Measurements from ENCODE around the gene NHP2. TPM values are rescaled to one million over a fixed set of nuclear protein-coding genes. Genes with fewer than 3 reads are reported as not detected.

NHP2 gene
- total RNA-seq, 1 donor from 2014 or later, result 175 TPM

DNA sequence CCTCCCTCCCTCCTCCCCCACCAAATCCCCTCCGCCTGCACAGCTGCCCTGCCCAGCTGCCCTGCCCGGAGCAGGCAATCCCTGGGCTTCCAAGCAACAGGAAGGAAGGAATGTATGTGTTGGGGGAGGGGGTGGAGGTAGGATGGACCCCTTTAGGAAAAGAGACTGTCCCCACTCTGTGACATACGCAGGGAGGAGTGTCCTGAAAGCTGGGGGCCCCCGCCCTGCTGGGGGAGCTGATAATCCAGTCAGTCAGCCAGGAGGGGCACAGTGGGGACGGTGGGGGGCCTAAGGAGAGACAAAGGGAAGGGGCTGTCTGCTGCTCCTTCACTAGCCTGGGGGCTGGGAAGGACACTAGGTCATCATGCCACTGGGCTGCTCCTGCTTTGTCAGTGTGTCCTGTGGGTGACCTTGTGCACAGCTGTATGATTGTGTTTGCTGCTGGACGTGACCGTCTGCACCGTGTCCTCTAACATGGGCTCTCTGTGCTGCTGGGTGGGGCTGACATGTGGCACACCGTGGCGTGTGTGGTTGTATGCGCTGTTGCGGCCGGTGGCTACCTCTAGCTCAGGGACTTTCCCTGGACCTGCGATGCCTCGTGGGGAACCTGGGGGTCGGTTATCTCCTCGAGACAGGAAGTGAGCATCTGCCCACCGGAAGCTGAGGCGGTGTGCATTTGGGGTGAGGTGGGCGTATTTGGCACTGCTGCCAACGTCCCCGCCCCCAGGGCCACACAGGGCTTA lies 37.4 kb downstream of the NHP2 start:
- peaks cover 77% of the 10 kb centered on the region for H3K4me1 Mint-ChIP-seq
- H3K27me3 Mint-ChIP-seq, result no peaks in the 10 kb centered on the region
- ChIA-PET CTCF (interaction anchor here (1.0 to 1.3 kb wide), 2 partner anchors 10 to 40 kb away, joined by 5 read pairs; no protein-coding TSS in a partner anchor), POLR2A (interaction anchor here (0.6 to 4.3 kb wide), 6 partner anchors 14 to 1694 kb away, joined by 3 to 28 read pairs (median 8); partner anchors contain the start of genes HNRNPAB, NHP2 and RMND5B)
- ATAC-seq (ENCODE audit: low read depth), result peak; percentile 44
- peak overlapping the region; percentile 94 for H3K27ac Mint-ChIP-seq
- peaks cover 6% of the 10 kb centered on the region for H3K36me3 Mint-ChIP-seq (ENCODE audit: low read depth)
- H3K9me3 Mint-ChIP-seq, result no peaks in the 10 kb centered on the region
- intact Hi-C loops (cut with micrococcal nuclease), result loop anchor here (1.0 to 10.0 kb wide), 2 partner anchors 690 to 1582 kb away; partner anchors contain the start of genes GRK6 and RNF44
- H3K4me3 Mint-ChIP-seq, result peak overlapping the region; percentile 98
- TF ChIP-seq, protein P1, sequence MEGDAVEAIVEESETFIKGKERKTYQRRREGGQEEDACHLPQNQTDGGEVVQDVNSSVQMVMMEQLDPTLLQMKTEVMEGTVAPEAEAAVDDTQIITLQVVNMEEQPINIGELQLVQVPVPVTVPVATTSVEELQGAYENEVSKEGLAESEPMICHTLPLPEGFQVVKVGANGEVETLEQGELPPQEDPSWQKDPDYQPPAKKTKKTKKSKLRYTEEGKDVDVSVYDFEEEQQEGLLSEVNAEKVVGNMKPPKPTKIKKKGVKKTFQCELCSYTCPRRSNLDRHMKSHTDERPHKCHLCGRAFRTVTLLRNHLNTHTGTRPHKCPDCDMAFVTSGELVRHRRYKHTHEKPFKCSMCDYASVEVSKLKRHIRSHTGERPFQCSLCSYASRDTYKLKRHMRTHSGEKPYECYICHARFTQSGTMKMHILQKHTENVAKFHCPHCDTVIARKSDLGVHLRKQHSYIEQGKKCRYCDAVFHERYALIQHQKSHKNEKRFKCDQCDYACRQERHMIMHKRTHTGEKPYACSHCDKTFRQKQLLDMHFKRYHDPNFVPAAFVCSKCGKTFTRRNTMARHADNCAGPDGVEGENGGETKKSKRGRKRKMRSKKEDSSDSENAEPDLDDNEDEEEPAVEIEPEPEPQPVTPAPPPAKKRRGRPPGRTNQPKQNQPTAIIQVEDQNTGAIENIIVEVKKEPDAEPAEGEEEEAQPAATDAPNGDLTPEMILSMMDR (IDR thresholded peaks at IDR 0.05), result no peak
- peak; percentile 63 for DNase-seq

DNA sequence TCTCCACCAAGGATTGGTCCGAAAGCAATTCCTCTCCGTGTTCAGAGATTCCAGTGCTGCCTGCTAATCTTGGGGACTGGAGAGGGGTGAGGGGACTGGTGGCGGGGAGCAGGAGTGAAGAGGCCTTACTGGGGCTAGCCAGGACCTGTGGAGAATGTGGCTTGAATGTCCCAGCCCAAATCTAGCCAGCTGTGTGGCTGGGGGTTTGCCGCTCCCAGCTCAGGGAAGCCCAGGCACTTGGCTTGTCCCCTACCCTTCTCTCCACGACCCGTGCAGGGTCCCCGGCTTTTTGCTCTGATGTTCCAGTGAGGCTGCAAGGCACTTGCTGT lies 37.9 kb downstream of the NHP2 start:
- Mint-ChIP-seq H3K4me1 (peaks cover 71% of the 10 kb centered on the region), H3K27me3 (no peaks in the 10 kb centered on the region)
- no peak for ATAC-seq (ENCODE audit: low read depth)

DNA sequence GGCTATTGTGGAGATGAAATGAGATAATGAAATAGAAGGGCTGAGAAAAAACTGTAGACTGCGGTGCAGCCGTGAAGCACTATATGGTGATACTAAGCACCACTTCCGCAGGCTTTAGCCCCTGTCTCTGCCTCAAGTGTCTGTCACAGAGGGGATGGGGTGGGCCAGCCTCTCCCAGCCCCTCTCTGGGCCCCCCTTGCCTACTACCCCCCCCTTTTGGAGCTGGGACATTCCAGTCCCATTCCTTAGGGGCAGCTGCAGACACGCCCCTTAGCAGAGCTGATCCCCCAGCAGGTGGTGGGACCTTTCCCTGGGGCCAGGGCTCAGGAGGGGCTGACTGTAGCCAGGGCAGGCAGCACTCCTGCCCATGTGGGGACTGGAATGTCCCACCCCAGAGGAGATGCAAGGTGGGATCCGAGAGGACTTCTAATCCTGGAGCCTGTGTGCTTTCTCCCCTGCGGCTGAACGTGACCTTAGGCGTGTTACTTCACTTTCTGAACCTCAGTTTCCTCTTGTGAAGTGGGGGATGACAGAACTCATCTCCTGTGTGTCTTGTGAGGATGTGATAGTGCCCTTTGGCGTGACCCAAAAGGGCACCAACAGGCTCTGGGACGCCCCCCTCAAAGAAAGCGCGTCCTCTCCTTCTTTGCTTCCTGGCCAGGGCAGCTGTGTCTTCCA lies 38.4 kb downstream of the NHP2 start:
- H3K27me3 Mint-ChIP-seq, result no peaks in the 10 kb centered on the region
- no peaks in the 10 kb centered on the region for H3K9me3 Mint-ChIP-seq
- intact Hi-C loops (cut with micrococcal nuclease), result loop anchor here (10.0 kb wide), 1 partner anchor 1580 kb away; the partner anchor contains the start of gene RNF44
- no peak for DNase-seq
- peaks cover 71% of the 10 kb centered on the region for H3K4me1 Mint-ChIP-seq
- H3K36me3 Mint-ChIP-seq (ENCODE audit: low read depth), result peaks cover 2% of the 10 kb centered on the region
- TF ChIP-seq, protein P1 (IDR thresholded peaks at IDR 0.05), result no peak
- ChIA-PET CTCF (no interaction called here), POLR2A (interaction anchor here (0.7 to 4.3 kb wide), 8 partner anchors 11 to 620 kb away, joined by 3 to 28 read pairs (median 10); partner anchors contain the start of genes HNRNPAB, NHP2 and RMND5B)
- H3K27ac Mint-ChIP-seq, result peak overlapping the region; percentile 94
- H3K4me3 Mint-ChIP-seq, result peak overlapping the region; percentile 98
- ATAC-seq (ENCODE audit: low read depth), result peak; percentile 11

More for the DNA sequence above, 37.9 kb downstream of the NHP2 start:
- POLR2A ChIA-PET, result interaction anchor here (0.6 to 4.3 kb wide), 6 partner anchors 15 to 1426 kb away, joined by 3 to 28 read pairs (median 10); partner anchors contain the start of genes HNRNPAB, NHP2 and RMND5B
- CTCF ChIA-PET, result interaction anchor here (1.3 kb wide), 1 partner anchor 9 kb away, joined by 5 read pairs; no protein-coding TSS in a partner anchor
- Mint-ChIP-seq H3K9me3 (no peaks in the 10 kb centered on the region), H3K4me3 (peak overlapping the region; percentile 98), H3K27ac (peak overlapping the region; percentile 94), H3K36me3 (ENCODE audit: low read depth) (peaks cover 4% of the 10 kb centered on the region)
- DNase-seq, result no peak
- intact Hi-C loops (cut with micrococcal nuclease), result loop anchor here (1.0 to 10.0 kb wide), 2 partner anchors 689 to 1581 kb away; partner anchors contain the start of genes GRK6 and RNF44
- TF ChIP-seq, protein P1 (IDR thresholded peaks at IDR 0.05), result no peak

DNA sequence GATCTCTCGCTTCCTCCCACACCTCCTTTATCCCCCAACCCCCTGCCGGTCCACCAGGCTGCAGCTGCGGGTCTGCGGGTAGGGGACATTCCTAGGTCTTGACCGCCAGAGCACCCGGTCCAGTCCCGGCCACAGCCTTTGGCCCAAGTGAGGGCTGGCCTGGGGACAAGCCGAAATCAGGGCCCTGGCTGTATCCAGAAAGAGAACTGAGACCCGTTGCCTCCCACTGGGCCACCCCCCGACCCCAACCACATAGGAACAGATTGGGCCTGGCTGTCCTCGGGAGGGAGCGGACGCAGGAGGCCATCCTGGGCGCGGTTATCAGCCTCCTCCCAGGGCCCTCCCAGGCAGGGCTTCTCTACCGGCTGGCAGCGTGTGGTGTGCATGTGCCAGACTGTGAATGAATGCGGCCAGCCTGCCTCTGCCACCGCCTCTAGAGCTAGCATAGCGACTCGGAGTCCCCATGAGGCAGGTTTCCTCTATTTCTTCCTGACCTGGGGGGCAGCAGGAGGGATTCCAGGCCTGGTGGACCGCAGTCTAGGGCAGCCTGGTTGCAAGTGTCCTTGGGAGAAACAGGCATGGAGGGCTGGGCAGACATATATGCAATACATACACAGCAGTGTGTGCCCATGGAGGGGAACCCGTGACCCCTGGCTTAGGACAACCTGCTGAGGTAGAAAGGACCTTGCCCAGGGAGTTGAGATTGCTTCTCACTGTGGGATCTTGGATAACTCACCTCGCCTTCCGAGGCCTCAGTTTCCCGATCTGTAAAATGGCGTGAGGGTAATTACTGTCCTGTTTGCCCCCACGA lies 39.2 kb downstream of the NHP2 start:
- POLR2A ChIA-PET, result interaction anchor here (0.5 to 2.3 kb wide), 4 partner anchors 12 to 39 kb away, joined by 3 to 15 read pairs (median 6); partner anchors contain the start of genes NHP2 and RMND5B
- H3K36me3 Mint-ChIP-seq (ENCODE audit: low read depth), result peaks cover 2% of the 10 kb centered on the region
- H3K27me3 Mint-ChIP-seq, result no peaks in the 10 kb centered on the region
- intact Hi-C loops (cut with micrococcal nuclease), result loop anchor here (1.0 to 10.0 kb wide), 3 partner anchors 9 to 1580 kb away; partner anchors contain the start of gene RNF44
- H3K4me3 Mint-ChIP-seq, result peak overlapping the region; percentile 98
- H3K4me1 Mint-ChIP-seq, result peaks cover 65% of the 10 kb centered on the region
- TF ChIP-seq, protein P1 (IDR thresholded peaks at IDR 0.05), result no peak
- H3K9me3 Mint-ChIP-seq, result no peaks in the 10 kb centered on the region
- DNase-seq (peak; percentile 53), ATAC-seq (ENCODE audit: low read depth) (peak; percentile 23)
- H3K27ac Mint-ChIP-seq, result peak overlapping the region; percentile 94
- CTCF ChIA-PET, result interaction anchor here (1.2 kb wide), 1 partner anchor 38 kb away, joined by 3 read pairs; no protein-coding TSS in a partner anchor
